WTC11 (cell line): ENCODE results near the gene RPS6KC1.
"Not testable (repeated sequence)": the region's sequence is repeated elsewhere in the genome, so short reads cannot be mapped to it uniquely, and the experiment has no call there.

Source experiments
- CREB1 ChIP-seq: sonication (generic); formaldehyde crosslinking; IDR thresholded peaks from 2 replicates; pipeline ENCODE4 v1.8.0; 2023; ENCODE audit warnings: mild to moderate bottlenecking, missing genetic modification reagents
- SMAD3 ChIP-seq: sonication (generic); formaldehyde crosslinking; IDR thresholded peaks from 2 replicates; pipeline ENCODE4 v1.8.0; 2022; ENCODE audit warnings: missing genetic modification reagents, mild to moderate bottlenecking, borderline replicate concordance
- USF1 ChIP-seq: sonication (generic); formaldehyde crosslinking; IDR thresholded peaks from 2 replicates; pipeline ENCODE4 v1.8.0; 2022; ENCODE audit warnings: mild to moderate bottlenecking, missing genetic modification reagents
- USF2 ChIP-seq: sonication (generic); formaldehyde crosslinking; IDR thresholded peaks from 2 replicates; pipeline ENCODE4 v1.8.1; 2023; ENCODE audit warnings: mild to moderate bottlenecking, missing genetic modification reagents, moderate library complexity
- TF ChIP-seq, protein P1 (sequence below): sonication (generic); formaldehyde crosslinking; conservative IDR thresholded peaks from 2 replicates; pipeline ENCODE4 v1.8.1; 2023; ENCODE audit warnings: mild to moderate bottlenecking, low read depth, missing genetic modification reagents, moderate library complexity

GRCh38 chr1:213112723-213113122, 61.7 kb downstream of the RPS6KC1 start:
- TF ChIP-seq, protein P1, sequence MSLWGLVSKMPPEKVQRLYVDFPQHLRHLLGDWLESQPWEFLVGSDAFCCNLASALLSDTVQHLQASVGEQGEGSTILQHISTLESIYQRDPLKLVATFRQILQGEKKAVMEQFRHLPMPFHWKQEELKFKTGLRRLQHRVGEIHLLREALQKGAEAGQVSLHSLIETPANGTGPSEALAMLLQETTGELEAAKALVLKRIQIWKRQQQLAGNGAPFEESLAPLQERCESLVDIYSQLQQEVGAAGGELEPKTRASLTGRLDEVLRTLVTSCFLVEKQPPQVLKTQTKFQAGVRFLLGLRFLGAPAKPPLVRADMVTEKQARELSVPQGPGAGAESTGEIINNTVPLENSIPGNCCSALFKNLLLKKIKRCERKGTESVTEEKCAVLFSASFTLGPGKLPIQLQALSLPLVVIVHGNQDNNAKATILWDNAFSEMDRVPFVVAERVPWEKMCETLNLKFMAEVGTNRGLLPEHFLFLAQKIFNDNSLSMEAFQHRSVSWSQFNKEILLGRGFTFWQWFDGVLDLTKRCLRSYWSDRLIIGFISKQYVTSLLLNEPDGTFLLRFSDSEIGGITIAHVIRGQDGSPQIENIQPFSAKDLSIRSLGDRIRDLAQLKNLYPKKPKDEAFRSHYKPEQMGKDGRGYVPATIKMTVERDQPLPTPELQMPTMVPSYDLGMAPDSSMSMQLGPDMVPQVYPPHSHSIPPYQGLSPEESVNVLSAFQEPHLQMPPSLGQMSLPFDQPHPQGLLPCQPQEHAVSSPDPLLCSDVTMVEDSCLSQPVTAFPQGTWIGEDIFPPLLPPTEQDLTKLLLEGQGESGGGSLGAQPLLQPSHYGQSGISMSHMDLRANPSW (CRISPR knock-in tag) = not testable (repeated sequence)
- not testable (repeated sequence) for TF ChIP-seq USF2, CREB1, SMAD3, USF1 (CRISPR knock-in tag)
